HL-60/S4 treated with phorbol 12-myristate 13-acetate at 8.2 ng/mL for 4 days and 3 days (cell line): ENCODE measurements around the gene ITPA.
"Not testable (repeated sequence)": the region's sequence is repeated elsewhere in the genome, so short reads cannot be mapped to it uniquely, and the experiment has no call there.

Source experiments
- in situ Hi-C: fragments of 300-500 bp; cut with MboI; formaldehyde crosslinking; loops from 2 replicates; pipeline ENCODE4 v1.15.0; 2022; ENCODE audit warnings: low sequenced_read_pairs

The ITPA gene

GRCh38 chr20:3172933-3173609 is 36.2 kb upstream of the ITPA start, which contains the start of gene LZTS3:
Gene LZTS3, minus strand, starts transcription at chr20:3173549. Its CDS starts 6,386 bp downstream, at chr20:3167163.
- in situ Hi-C loops, result no loop called here

GRCh38 chr20:3173610-3174441 is 35.5 kb upstream of the ITPA start:
- in situ Hi-C loops, result no loop called here

- in situ Hi-C loops, result no loop called here
Observed at GRCh38 chr20:3174442-3175261, 34.6 kb upstream of the ITPA start.

- in situ Hi-C loops, result no loop called here
Observed at GRCh38 chr20:3175270-3175669, 34.0 kb upstream of the ITPA start.

- in situ Hi-C loops, result no loop called here
Observed at GRCh38 chr20:3177746-3178485, 31.4 kb upstream of the ITPA start.

- in situ Hi-C loops, result no loop called here
Observed at GRCh38 chr20:3180319-3180718, 29.0 kb upstream of the ITPA start.

GRCh38 chr20:3181270-3181669 is 28.0 kb upstream of the ITPA start:
- in situ Hi-C loops, result no loop called here

GRCh38 chr20:3182429-3182828 is 26.9 kb upstream of the ITPA start:
- in situ Hi-C loops, result not testable (repeated sequence)

GRCh38 chr20:3183896-3184612 is 25.2 kb upstream of the ITPA start:
- in situ Hi-C loops, result no loop called here

GRCh38 chr20:3187861-3188260 is 21.4 kb upstream of the ITPA start:
- in situ Hi-C loops, result not testable (repeated sequence)

GRCh38 chr20:3188823-3189413 is 20.4 kb upstream of the ITPA start:
- in situ Hi-C loops, result no loop called here

- in situ Hi-C loops, result no loop called here
Observed at GRCh38 chr20:3189561-3190131, 19.7 kb upstream of the ITPA start.

GRCh38 chr20:3190681-3191111 is 18.6 kb upstream of the ITPA start:
- in situ Hi-C loops, result no loop called here

- in situ Hi-C loops, result no loop called here
Observed at GRCh38 chr20:3192226-3193015, 16.9 kb upstream of the ITPA start.

- in situ Hi-C loops, result no loop called here
Observed at GRCh38 chr20:3193806-3194616, 15.3 kb upstream of the ITPA start.

- in situ Hi-C loops, result no loop called here
Observed at GRCh38 chr20:3194617-3195280, 14.5 kb upstream of the ITPA start.

GRCh38 chr20:3195590-3196237 is 13.6 kb upstream of the ITPA start:
- in situ Hi-C loops, result no loop called here
